OCI-LY1 (cell line): ENCODE measurements around the gene PTH1R.

Experiments
- CTCF ChIP-seq: fragments of 200-600 bp; sonication (generic), shearing (Covaris generic); IDR thresholded peaks from 2 replicates; pipeline ENCODE4 v1.5.1; 2017; ENCODE audit warnings: mild to moderate bottlenecking, antibody characterized with exemption, low read length, moderate library complexity, mixed read lengths
- EZH2 ChIP-seq: fragments of 200-600 bp; sonication (generic), shearing (Covaris generic); IDR thresholded peaks from 2 replicates; pipeline ENCODE4 v1.8.0; 2017; ENCODE audit warnings: borderline replicate concordance, mixed run types, mild to moderate bottlenecking, antibody characterized with exemption, low read length, moderate library complexity, mixed read lengths

- TF ChIP-seq CTCF (no peak), EZH2 (no peak)
Measured at GRCh38 chr3:46947981-46948791, 70.7 kb downstream of the PTH1R start.
